HepG2 (cell line): Measurements from ENCODE around the gene C2orf81.

Source experiments
- GABPA ChIP-seq, 2 experiments: IDR thresholded peaks; 2 replicates each; pipeline ENCODE4 v1.6.1; 2011 to 2016; ENCODE audit warnings: low read depth in 2 of 2, low read length in 1 of 2, missing biosample characterization in 1 of 2, missing genetic modification characterization in 1 of 2
- NCOA1 ChIP-seq: sonication (generic); formaldehyde crosslinking; IDR thresholded peaks from 2 replicates; pipeline ENCODE4 v1.9.0; 2021; ENCODE audit warnings: missing genetic modification reagents
- POLR2AphosphoS5 ChIP-seq: IDR thresholded peaks from 2 replicates; pipeline ENCODE4 v1.6.1; 2012; ENCODE audit warnings: low read depth, low read length
- ZNF331 ChIP-seq: sonication (generic); formaldehyde crosslinking; IDR thresholded peaks from 2 replicates; pipeline ENCODE4 v1.4.0; 2020; ENCODE audit warnings: missing genetic modification reagents

GRCh38 chr2:74392449-74392743, 29.0 kb downstream of the C2orf81 start:
- TF ChIP-seq GABPA (IDR thresholded peaks at IDR 0.05; ENCODE audit: low read depth, low read length) (no peak), GABPA (CRISPR knock-in tag; IDR thresholded peaks at IDR 0.05; ENCODE audit: low read depth) (no peak), POLR2AphosphoS5 (no peak), ZNF331 (CRISPR knock-in tag) (no peak), NCOA1 (CRISPR knock-in tag) (no peak)
